HTERT RPE-1 (cell line): ENCODE data around the gene GHR.

Experiments used
- in situ Hi-C: fragments of 300-500 bp; cut with MboI; formaldehyde crosslinking; loops from 4 replicates; pipeline ENCODE4 v1.14.3; 2020; ENCODE audit warnings: low sequenced_read_pairs

Gene GHR

DNA sequence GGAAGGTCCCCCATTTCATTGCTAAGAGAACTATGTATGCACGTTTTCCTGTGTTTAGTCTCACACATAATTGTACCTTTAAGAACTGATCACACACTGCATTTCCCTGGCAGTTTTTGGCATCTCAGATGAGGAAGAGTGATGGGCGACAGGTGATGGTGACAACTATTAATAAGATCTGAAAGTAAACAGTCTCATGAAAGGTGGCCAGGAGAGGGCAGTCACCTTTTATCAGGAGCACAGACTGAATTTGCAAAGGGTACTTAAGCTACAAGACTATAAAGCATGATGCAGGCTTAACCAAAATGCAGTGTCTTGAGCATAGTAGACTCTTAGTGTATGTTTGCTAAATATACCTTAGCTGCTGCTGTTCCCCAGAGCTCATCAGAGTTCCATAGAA, 91.5 kb downstream of the GHR start:
- in situ Hi-C loops, result no loop called here

DNA sequence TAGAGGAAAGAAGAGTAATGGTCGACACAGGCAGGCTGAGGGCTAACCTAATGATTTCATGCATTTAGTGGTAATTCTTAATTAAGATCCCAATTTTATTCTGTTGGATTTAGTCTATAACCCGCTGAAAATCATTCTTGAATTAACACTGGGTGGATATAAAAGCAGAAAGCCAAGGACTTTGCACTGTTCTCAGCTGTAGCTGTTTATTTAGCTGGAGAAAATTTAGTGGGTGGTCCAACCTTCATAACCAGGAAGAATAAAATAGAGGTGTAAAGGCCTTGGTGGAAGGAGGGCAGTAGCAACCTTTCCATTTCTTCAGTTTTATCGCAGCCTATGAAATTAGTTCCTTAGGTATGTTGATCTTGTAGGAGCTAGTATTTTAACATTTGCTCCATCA, 92.3 kb downstream of the GHR start:
- in situ Hi-C loops, result no loop called here

DNA sequence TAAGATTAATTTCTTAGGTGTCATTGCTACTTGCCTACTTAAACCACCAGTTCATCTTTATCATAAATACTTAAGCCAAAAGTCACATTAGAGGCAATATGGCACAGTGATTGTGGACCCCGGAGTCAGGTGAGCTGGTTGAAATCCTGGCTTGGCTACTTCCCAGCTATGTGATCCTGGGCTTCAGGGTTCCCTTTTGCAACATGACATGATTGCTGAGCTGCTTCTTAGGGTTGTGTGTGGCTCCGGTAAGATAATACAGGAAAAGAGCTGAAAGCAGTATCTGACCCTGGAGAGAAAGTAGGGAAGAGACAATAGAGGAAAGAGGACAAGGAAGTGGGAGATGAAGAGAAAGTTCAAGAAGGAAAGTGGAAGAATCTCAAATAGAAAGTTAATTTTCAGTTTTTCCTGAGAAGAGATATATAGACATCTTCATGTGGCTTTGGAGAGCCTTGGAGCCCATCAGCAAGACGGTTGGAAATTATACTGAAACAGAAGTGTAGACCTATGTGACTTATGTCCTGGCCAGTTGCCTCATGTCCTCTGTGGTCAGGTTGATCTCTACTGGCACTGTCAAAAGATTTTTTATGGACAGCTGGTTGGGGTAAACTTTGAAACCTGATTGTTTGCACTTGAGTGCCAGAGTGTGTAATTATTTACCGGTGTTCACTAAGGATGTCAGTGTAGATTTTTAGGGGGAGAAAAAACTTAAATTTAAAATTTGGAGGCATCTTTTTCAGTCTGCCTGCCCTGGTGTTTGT, 93.2 kb downstream of the GHR start:
- in situ Hi-C loops, result no loop called here

GRCh38 chr5:42517164-42517563, 93.9 kb downstream of the GHR start:
- in situ Hi-C loops, result no loop called here

DNA sequence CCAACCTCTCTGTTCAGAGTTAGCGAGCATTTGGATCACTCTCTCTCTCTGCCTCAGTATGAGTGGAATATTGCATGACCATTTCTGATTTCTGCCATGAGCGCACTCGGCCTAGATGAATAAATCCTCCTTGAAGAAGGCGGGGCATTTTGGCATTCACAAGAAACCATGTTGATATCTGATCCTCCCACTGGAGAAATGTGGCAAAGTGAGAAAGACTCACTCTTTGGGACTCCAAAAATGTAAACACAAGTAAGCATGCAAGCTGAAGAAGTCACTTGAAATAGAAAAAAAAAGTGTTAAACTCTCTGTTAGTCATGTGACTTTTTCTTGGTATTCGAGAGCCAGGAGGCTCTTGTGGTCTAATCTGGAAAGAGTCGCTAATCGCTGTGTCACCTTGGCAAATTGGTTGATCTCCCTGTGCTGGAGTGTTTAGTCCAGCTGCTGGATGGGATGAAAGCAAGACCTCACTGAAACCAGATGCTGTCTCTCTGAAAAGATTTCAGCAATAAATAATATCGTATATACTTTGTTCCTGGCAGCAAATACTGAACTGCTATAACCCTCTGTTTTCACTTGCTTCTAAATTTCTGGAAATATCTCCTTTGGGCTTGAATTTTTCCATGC, 95.5 kb downstream of the GHR start:
- in situ Hi-C loops, result no loop called here

GRCh38 chr5:42520203-42520602, 97.0 kb downstream of the GHR start:
- in situ Hi-C loops, result no loop called here

GRCh38 chr5:42520957-42521356, 97.7 kb downstream of the GHR start:
- in situ Hi-C loops, result no loop called here

DNA sequence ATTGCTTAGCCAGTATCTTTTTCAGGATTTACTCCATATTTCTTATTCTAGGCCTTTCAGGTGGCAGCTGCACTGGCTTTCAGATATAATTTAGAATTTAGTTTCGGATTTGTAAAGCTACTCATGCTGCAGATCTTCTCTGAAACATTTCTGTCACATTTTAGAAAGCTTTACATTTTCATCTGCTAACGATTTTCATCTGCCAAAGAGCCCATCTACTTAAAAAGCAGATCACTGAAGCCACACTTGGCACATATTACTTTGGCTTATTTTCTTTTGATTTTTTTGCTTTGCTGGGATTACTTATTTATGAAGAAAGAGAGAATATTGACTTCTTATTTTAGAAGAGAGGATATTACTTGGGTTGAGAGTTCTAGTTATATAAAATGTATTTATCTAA, 98.2 kb downstream of the GHR start:
- in situ Hi-C loops, result no loop called here

DNA sequence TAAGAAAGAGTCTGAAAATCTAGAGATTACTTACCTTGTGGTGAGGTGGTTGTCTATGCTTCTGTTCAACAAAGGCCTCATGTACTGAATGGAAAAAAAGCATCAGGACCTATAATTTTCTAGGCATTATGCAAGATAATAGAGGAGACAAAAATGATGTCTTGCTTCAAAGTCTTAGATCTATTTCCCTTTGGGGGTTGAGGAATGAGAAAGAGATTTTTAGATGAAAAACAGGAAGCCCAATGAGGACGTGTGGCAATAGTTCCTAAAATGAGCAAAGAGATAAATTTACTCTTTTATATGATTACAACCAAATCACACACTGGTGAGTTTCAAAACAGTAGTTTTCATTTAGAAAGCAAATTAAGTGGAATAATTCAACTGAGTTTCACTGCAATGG, 99.5 kb downstream of the GHR start:
- in situ Hi-C loops, result no loop called here

- in situ Hi-C loops, result no loop called here
These were observed 102.9 kb downstream of the GHR start for GRCh38 chr5:42526179-42526578.

DNA sequence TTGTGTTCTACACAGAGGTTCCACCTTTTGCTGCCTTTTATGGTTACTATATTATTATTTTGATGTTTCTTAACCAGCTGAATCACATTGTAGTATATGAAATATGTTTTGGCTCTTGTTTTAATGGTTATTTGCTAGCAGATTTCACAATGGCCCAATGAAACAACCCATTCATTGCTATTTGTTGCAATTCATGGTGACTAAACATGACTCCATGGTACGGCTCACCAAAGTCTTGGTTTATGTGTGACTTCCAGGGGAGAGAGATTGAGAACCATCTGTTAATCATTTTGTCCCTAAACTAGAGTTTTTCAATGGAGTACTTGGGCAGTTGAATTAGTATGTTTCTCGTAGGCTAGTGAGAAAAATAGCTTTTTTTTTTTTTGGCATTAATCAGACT, 108.4 kb downstream of the GHR start:
- in situ Hi-C loops, result no loop called here

GRCh38 chr5:42542106-42542505, 118.9 kb downstream of the GHR start:
- in situ Hi-C loops, result no loop called here

DNA sequence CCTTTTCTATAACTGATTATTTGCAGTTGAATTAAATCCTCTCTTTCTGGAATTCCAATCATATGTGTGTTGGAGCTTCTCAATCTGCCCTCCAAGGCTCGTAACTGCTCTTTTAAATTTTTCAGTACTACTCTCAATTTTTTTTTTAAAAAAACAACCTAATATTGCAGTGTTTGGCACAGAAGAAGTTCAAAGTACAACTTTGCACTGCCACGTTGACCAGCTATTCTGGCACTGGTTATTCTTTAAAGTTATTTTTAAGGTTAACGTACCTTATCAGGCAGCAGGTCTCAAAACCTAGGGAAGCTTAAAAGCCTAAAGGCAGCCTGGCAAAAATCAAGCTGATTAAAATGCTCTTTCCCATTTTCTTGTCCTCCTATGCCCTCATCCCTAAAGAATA, 120.5 kb downstream of the GHR start:
- in situ Hi-C loops, result no loop called here

DNA sequence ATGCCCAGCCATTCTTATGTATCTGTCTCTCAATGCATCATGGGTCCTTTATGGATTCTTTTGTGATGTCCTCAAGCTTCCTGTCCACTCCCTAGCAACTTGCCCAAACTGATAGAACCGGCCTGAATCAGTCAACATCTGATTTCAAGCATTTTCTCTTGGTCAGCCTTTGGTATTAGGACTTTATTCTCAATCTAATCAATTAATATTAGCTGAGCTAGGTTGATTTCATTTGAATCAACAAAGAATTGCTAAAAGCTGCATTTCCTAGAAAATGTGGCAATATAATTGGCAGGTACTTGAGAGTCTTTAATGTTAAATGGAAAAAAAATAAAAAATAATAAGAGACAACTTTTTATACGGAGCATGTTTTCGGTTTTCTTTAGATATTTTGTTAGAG, 121.8 kb downstream of the GHR start:
- in situ Hi-C loops, result no loop called here

DNA sequence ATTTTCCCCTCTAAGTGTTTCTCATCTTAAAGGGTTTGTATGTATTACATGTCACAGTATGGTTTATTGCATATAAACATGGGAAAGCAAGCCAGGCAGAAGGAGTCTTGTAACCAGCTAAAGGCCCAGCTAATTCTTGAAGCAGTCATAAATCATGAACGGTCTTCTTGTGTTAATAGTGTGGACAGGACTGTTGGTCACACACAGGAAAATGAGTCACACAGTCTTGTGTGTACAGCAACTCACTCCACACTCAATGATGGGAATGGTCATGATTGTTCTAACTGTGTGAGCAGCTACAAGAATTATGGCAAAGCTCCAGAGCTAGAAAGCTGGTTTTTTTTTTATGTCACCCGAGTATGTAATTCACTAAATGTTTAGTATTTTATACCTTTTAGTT, 123.9 kb downstream of the GHR start:
- in situ Hi-C loops, result no loop called here

DNA sequence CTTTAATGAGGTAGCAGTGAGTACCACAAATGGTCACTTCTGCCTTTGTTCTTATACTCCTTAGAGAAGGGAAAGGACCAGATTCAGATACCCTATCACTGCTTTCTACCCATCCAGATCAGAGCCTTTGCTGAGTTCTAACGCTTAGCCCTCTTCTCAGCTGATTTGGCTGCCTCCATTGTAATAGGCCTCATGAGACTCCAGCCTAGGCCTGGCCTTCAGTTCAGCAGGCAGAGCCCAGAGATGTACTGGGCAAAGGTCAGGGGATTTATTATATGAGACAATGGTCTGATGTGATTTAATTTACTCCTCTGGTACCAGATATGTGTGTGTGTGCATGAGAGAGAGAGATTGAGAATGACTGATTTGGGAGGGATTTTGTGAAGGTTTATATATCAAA, 124.7 kb downstream of the GHR start:
- in situ Hi-C loops, result no loop called here

GRCh38 chr5:42552597-42552996, 129.4 kb downstream of the GHR start:
- in situ Hi-C loops, result no loop called here

- in situ Hi-C loops, result no loop called here
These were observed 130.2 kb downstream of the GHR start for GRCh38 chr5:42553461-42553860.

DNA sequence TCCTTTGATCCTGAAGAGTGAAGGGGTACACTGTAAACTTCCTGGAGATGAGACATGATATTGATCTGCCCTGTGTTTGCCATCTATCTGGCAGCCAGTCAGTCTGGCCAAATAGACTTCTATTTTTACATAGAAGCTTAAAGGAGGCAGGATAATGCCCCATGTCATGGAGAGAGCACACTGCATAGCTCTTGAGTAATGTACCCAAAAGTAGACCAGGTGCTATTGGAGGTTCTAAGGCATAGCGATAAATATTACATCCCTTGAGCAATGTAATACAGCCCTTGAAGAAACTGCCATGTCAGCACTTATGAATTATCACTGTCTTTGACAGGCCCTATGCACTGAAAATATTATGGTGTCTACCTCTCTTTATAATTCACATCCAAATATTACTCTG, 131.8 kb downstream of the GHR start:
- in situ Hi-C loops, result no loop called here

DNA sequence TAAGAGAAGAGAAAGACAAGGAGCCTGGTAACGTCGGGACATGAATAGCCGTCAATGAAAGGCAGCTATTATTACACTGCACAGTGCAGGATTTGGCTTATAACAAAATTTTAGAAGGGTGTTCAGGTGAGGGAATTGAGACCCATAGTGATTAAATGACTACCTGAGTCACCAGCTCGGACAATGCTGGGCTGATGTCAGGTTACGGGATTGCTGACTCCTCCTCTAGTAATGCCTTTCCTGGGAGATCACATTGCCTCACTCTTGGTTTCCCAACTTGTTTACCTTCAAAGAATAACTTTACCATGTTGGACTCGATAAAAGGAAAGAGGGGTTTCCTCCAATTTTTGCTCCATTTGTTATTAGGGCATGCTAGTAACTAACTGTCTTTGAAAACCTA, 132.6 kb downstream of the GHR start:
- in situ Hi-C loops, result no loop called here

DNA sequence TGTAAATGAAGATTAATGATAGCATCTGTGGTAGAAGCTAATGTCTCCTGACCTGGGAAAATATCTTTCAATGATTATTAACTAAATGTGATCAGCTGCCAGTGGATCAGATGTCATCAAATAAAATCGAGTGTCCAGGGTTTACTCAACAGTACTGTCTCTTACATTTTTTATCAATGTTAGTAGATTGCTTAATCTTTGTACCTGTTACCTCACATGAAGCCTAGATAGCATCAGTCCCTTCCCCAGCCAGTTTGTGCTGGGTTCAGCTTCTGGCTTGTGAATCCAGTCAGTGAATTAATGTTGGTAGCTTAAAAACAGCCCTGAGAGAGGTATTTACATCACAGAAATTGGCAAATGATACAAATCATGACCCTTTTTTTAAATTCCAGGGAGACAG, 134.4 kb downstream of the GHR start:
- in situ Hi-C loops, result no loop called here

- in situ Hi-C loops, result no loop called here
These were observed 138.4 kb downstream of the GHR start for GRCh38 chr5:42561656-42562055.
